Transverse colon (tissue), 4 donors: ENCODE data around the gene UPK1B. TPM values are rescaled to one million over a fixed set of nuclear protein-coding genes. Genes with fewer than 3 reads are reported as not detected.
A peak's percentile ranks its signal among the peaks of the same experiment; 100 is the strongest.

Experiments
- DNase-seq: peaks from one replicate; pipeline ENCODE4 v3.0.0-alpha.2; 2019
- H3K27ac ChIP-seq, 4 donors: fragments of 200-600 bp; sonication (generic); 2 replicates each; pipeline ENCODE4 v1.5.1; 2016 to 2018; ENCODE audit warnings: inconsistent platforms in 4 of 4
- H3K27me3 ChIP-seq: fragments of 200-600 bp; sonication (generic); 2 replicates; pipeline ENCODE4 v1.5.1; 2017; ENCODE audit warnings: inconsistent platforms
- H3K36me3 ChIP-seq, 4 donors: fragments of 200-600 bp; sonication (generic); 2 replicates each; pipeline ENCODE4 v1.5.1; 2017 to 2019; ENCODE audit warnings: inconsistent platforms in 4 of 4
- H3K4me1 ChIP-seq, 4 donors: fragments of 200-600 bp; sonication (generic); 2 replicates each; pipeline ENCODE4 v1.5.1; 2017 to 2020; ENCODE audit warnings: inconsistent platforms in 4 of 4
- H3K4me3 ChIP-seq, 4 donors: fragments of 200-600 bp; sonication (generic); 1 replicate in 1 of 4; 2 replicates in 3 of 4; pipeline versions ENCODE4 v1.5.1 to v1.6.1; 2017 to 2019; ENCODE audit warnings: inconsistent platforms in 4 of 4
- H3K9me3 ChIP-seq, 2 donors: fragments of 200-600 bp; sonication (generic); 2 replicates each; pipeline ENCODE4 v1.5.1; 2017 to 2019; ENCODE audit warnings: inconsistent platforms in 2 of 2
- EP300 ChIP-seq: sonication (generic); formaldehyde crosslinking; IDR thresholded peaks from one replicate; pipeline ENCODE4 v1.6.1; 2017; ENCODE audit warnings: antibody characterized with exemption, low read depth
- POLR2A ChIP-seq: fragments of 450-650 bp; IDR thresholded peaks from one replicate; pipeline ENCODE4 v1.6.1; 2016; ENCODE audit warnings: antibody characterized with exemption, mild to moderate bottlenecking, moderate library complexity
- POLR2AphosphoS5 ChIP-seq, 3 donors: sonication (generic); formaldehyde crosslinking; IDR thresholded peaks; one replicate each; pipeline ENCODE4 v1.6.1; 2016; ENCODE audit warnings: antibody characterized with exemption in 3 of 3
- WGBS, 2 donors: methylation state at CpG; one replicate each; pipeline ENCODE4 v1.1.5; 2018; ENCODE audit warnings: low coverage in 1 of 2; 5-methylcytosine and 5-hydroxymethylcytosine counted together
- in situ Hi-C, 4 donors: fragments of 200-750 bp; cut with MboI; loops; one replicate each; pipeline versions ENCODE4 v1.15.0 to v1.15.1; 2017; ENCODE audit warnings: low sequenced_read_pairs in 3 of 4, low pct_ligation_motif_present in 1 of 4, low pct_unique_long_range_greater_than_20kb in 1 of 4
- intact Hi-C: fragments of 100-400 bp; cut with DNase I; formaldehyde crosslinking; loops from one replicate; pipeline ENCODE4 v1.15.1; 2023; ENCODE audit warnings: low total_unique reads
- total RNA-seq, 4 donors: library from RNA; depleted of rRNA; stranded (reverse); fragments of >200 nt; gene quantifications; one replicate each; pipeline ENCODE4 v1.1.0, GENCODE V29; 2016
- TF ChIP-seq, protein P1 (sequence below), 5 experiments: fragments of 200-600 bp in 3 of 5; fragments of 450-650 bp in 2 of 5; sonication (generic) in 3 of 5; IDR thresholded peaks; 1 replicate in 2 of 5; 2 replicates in 3 of 5; pipeline ENCODE4 v1.5.1; 2016 to 2017; ENCODE audit warnings: antibody characterized with exemption in 5 of 5, inconsistent platforms in 3 of 5, mild to moderate bottlenecking in 2 of 5, moderate library complexity in 1 of 5

UPK1B gene
- total RNA-seq, 4 donors from 2014 or later: 0.95 TPM; not detected in 3

DNA sequence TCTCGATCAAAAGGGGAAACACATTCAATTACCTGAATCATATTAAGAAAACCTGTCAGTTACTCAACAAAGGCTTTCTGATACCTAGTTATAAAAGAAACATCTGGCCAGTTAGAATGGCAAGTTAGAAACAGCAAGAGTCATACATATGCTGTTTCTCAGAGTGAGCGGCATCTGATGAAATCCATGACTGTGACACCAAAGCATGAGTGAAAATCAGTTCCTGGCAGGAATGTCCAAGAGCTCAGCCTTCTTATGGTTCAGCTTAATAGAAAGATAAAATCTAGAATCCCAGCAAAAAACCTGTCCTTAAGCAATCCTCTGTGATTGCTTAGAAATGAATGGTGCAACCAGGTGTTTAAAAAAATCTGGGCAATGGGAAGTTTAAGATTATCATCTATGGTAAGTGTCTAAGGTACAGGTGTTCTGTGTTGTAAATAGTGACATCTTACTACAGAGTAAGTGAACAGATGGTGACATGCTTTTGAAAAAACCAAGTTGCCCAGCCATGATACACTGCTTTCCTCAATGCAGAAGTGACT is 48.5 kb downstream of the UPK1B start:
- Histone ChIP-seq H3K9me3 (no peaks in the 10 kb centered on the region), H3K4me1 (peaks cover 0 to 54% (median 19%) of the 10 kb centered on the region in 4 donors), H3K4me3 (no peak overlapping the region), H3K27ac (peak overlapping the region; percentile 37 to 63 (median 53)), H3K36me3 (peaks cover 0 to 45% (median 10%) of the 10 kb centered on the region in 4 donors), H3K27me3 (no peaks in the 10 kb centered on the region)
- TF ChIP-seq, protein P1, sequence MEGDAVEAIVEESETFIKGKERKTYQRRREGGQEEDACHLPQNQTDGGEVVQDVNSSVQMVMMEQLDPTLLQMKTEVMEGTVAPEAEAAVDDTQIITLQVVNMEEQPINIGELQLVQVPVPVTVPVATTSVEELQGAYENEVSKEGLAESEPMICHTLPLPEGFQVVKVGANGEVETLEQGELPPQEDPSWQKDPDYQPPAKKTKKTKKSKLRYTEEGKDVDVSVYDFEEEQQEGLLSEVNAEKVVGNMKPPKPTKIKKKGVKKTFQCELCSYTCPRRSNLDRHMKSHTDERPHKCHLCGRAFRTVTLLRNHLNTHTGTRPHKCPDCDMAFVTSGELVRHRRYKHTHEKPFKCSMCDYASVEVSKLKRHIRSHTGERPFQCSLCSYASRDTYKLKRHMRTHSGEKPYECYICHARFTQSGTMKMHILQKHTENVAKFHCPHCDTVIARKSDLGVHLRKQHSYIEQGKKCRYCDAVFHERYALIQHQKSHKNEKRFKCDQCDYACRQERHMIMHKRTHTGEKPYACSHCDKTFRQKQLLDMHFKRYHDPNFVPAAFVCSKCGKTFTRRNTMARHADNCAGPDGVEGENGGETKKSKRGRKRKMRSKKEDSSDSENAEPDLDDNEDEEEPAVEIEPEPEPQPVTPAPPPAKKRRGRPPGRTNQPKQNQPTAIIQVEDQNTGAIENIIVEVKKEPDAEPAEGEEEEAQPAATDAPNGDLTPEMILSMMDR (IDR thresholded peaks at IDR 0.05): no peak
- no peak for TF ChIP-seq EP300
- no peak for TF ChIP-seq POLR2AphosphoS5 (IDR thresholded peaks at IDR 0.05)
- no peak for TF ChIP-seq POLR2A
- DNase-seq: no peak
- in situ Hi-C loops: no loop called here
- WGBS, 2 donors: 83 to 88% methylated on average over 2 of the region's 2 CpGs
- intact Hi-C loops: no loop called here

DNA sequence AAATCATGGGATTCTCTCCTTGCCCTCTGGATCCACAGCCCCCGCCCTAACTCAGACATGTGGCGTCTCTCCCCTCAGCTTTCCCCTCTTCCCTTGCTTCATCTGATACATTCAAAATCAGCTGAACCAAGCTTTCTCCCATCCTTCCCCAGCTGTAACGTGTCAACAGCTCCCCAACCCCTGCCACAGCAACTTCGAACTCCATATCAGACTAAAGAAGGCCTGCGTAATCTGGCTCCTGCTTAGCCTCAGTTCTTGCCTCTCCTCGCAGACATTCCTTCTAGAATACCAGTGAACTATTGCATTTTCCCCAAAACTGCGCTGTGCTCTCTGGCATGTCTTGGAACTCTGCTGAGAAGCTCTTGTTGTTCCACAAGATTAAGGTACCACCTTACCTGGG is 49.0 kb downstream of the UPK1B start:
- Histone ChIP-seq H3K27me3 (no peaks in the 10 kb centered on the region), H3K36me3 (peaks cover 0 to 40% (median 7%) of the 10 kb centered on the region in 4 donors), H3K27ac (no peak overlapping the region), H3K4me3 (no peak overlapping the region), H3K4me1 (peaks cover 0 to 59% (median 25%) of the 10 kb centered on the region in 4 donors), H3K9me3 (no peaks in the 10 kb centered on the region)
- 89 to 95% methylated on average over 5 to 7 of the region's 7 CpGs for WGBS, 2 donors
- in situ Hi-C loops: no loop called here
- TF ChIP-seq POLR2AphosphoS5 (IDR thresholded peaks at IDR 0.05): no peak
- no peak for TF ChIP-seq EP300
- TF ChIP-seq POLR2A: no peak
- TF ChIP-seq, protein P1 (IDR thresholded peaks at IDR 0.05): no peak
- intact Hi-C loops: no loop called here
- DNase-seq: no peak

DNA sequence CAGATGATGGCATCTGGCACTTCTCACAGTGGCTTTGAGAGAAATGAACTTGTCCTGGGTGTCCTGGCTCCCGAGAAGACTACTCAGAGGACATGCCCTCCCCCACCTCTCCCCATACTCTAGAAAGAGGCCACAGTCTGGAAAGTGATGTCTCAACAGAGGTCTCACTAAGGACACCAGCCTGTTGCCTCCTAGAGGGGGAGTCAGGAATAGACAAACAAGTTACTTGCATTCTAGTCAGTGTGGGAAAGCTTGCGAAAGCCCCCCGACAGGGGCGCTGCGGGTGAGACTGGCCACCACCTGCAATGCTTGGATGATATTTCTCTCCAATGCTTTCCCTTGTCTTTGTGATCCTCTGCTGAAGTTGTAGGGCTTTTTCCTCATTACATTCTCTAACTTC is 50.1 kb downstream of the UPK1B start:
- TF ChIP-seq POLR2AphosphoS5 (IDR thresholded peaks at IDR 0.05) (no peak), POLR2A (no peak), EP300 (no peak)
- TF ChIP-seq, protein P1 (IDR thresholded peaks at IDR 0.05): no peak
- in situ Hi-C loops: no loop called here
- no peak for DNase-seq
- Histone ChIP-seq H3K4me1 (peaks cover 0 to 68% (median 35%) of the 10 kb centered on the region in 4 donors), H3K36me3 (peaks cover 0 to 30% (median 4%) of the 10 kb centered on the region in 4 donors), H3K4me3 (no peak overlapping the region), H3K27me3 (no peaks in the 10 kb centered on the region), H3K27ac (no peak overlapping the region), H3K9me3 (no peaks in the 10 kb centered on the region)
- WGBS, 2 donors: 92 to 96% methylated on average over 4 to 5 of the region's 5 CpGs
- intact Hi-C loops: no loop called here

DNA sequence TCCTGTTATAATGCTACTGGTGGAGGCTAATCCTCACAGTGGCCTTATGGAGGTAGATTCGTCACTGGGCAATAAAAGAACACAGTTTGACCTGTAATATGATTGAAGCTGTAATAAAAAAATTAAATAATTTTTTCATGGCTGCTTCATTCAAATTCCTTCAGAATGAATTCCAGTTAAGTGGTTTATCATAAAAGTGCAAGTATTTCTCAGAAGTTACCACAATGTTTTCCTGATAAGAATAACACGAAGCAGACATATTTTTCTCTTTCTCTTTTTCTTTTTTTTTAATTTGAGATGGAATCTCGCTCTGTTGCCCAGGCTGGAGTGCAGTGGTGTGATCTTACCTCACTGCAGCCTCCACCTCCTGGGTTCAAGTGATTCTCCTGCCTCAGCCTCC is 51.7 kb downstream of the UPK1B start:
- peaks cover 0 to 39% (median 9%) of the 10 kb centered on the region in 4 donors for H3K36me3 ChIP-seq
- H3K4me1 ChIP-seq: peaks cover 0 to 60% (median 37%) of the 10 kb centered on the region in 4 donors
- WGBS, 2 donors: 62 to 69% methylated on average over 3 of the region's 3 CpGs
- in situ Hi-C loops: loop anchor here in 3 of 4 donors (25.0 kb wide), 1 partner anchor 338 kb away; no protein-coding TSS in a partner anchor
- H3K27me3 ChIP-seq: no peaks in the 10 kb centered on the region
- no peak for TF ChIP-seq EP300
- TF ChIP-seq, protein P1 (IDR thresholded peaks at IDR 0.05): no peak
- TF ChIP-seq POLR2AphosphoS5 (IDR thresholded peaks at IDR 0.05): no peak
- no peak for TF ChIP-seq POLR2A
- intact Hi-C loops: no loop called here
- DNase-seq: no peak
- H3K27ac ChIP-seq: peak overlapping the region in 3 of 4 donors; percentile 21 to 54 (median 37)
- H3K4me3 ChIP-seq: no peak overlapping the region
- no peaks in the 10 kb centered on the region for H3K9me3 ChIP-seq
